Activated T-helper 17 cell treated with anti-CD3 and anti-CD28 coated beads, Interleukin-2, amount 50 U/mL, for 72 hours (primary cell): Measurements from ENCODE around the gene HECW1. TPM values are rescaled to one million over a fixed set of nuclear protein-coding genes. Genes with fewer than 3 reads are reported as not detected.
A peak's percentile ranks its signal among the peaks of the same experiment; 100 is the strongest.
"Not testable (repeated sequence)": the region's sequence is repeated elsewhere in the genome, so short reads cannot be mapped to it uniquely, and the experiment has no call there.

Experiments used
- ATAC-seq: fragments of 150-1000 bp; cut with Tn5 transposase; replicated peaks from 2 replicates; pipeline ENCODE4 v1.10.0; 2021; ENCODE audit warnings: mild to moderate bottlenecking, moderate library complexity
- H3K27ac Mint-ChIP-seq: one replicate; pipeline ENCODE4 v1.8.0; 2022; ENCODE audit warnings: mixed read lengths
- H3K27me3 Mint-ChIP-seq: one replicate; pipeline ENCODE4 v1.8.0; 2022; ENCODE audit warnings: mixed read lengths
- H3K36me3 Mint-ChIP-seq: one replicate; pipeline ENCODE4 v1.8.0; 2022; ENCODE audit warnings: low read depth, mild to moderate bottlenecking, mixed read lengths
- H3K4me1 Mint-ChIP-seq: one replicate; pipeline ENCODE4 v1.8.0; 2022; ENCODE audit warnings: mixed read lengths
- H3K4me3 Mint-ChIP-seq: one replicate; pipeline ENCODE4 v1.8.0; 2022; ENCODE audit warnings: mild to moderate bottlenecking, mixed read lengths
- H3K9me3 Mint-ChIP-seq: one replicate; pipeline ENCODE4 v1.8.0; 2022; ENCODE audit warnings: mixed read lengths
- total RNA-seq, 2 donors: library from RNA; stranded (reverse); gene quantifications; one replicate each; pipeline ENCODE4 v1.2.3, GENCODE V29; 2022

Gene HECW1
- not detected for total RNA-seq

- Mint-ChIP-seq H3K36me3 (no peaks in the 10 kb centered on the region), H3K4me1 (peaks cover 5% of the 10 kb centered on the region), H3K27ac (no peak within 1 kb of the TSS), H3K9me3 (no peaks in the 10 kb centered on the region), H3K27me3 (peaks cover 75% of the 10 kb centered on the region), H3K4me3 (no peak within 1 kb of the TSS)
- no peak for ATAC-seq
These were observed at the start of gene HECW1 for GRCh38 chr7:43112459-43112940. Gene HECW1 (plus strand): TSS chr7:43112647. CDS start chr7:43243906, 131,259 bp downstream.

- peaks cover 4% of the 10 kb centered on the region for H3K4me1 Mint-ChIP-seq
- no peak overlapping the region for H3K4me3 Mint-ChIP-seq
- ATAC-seq = no peak
- no peaks in the 10 kb centered on the region for H3K36me3 Mint-ChIP-seq
- H3K9me3 Mint-ChIP-seq = no peaks in the 10 kb centered on the region
- H3K27ac Mint-ChIP-seq = no peak overlapping the region
- H3K27me3 Mint-ChIP-seq = peaks cover 32% of the 10 kb centered on the region
These were observed 40.8 kb upstream of the HECW1 start for GRCh38 chr7:43071604-43072003.

- no peaks in the 10 kb centered on the region for H3K36me3 Mint-ChIP-seq
- H3K27me3 Mint-ChIP-seq = peaks cover 35% of the 10 kb centered on the region
- peaks cover 5% of the 10 kb centered on the region for H3K9me3 Mint-ChIP-seq
- no peak overlapping the region for H3K4me3 Mint-ChIP-seq
- H3K4me1 Mint-ChIP-seq = peaks cover 4% of the 10 kb centered on the region
- ATAC-seq = no peak
- H3K27ac Mint-ChIP-seq = no peak overlapping the region
These were observed 39.9 kb upstream of the HECW1 start for GRCh38 chr7:43072530-43072929.

- H3K27ac Mint-ChIP-seq, H3K4me1 Mint-ChIP-seq, H3K36me3 Mint-ChIP-seq, H3K4me3 Mint-ChIP-seq, ATAC-seq, H3K9me3 Mint-ChIP-seq: not testable (repeated sequence)
- peaks cover 29% of the 10 kb centered on the region for H3K27me3 Mint-ChIP-seq
These were observed 38.6 kb upstream of the HECW1 start for GRCh38 chr7:43073811-43074210.

GRCh38 chr7:43076189-43076605 lies 36.2 kb upstream of the HECW1 start:
- Mint-ChIP-seq H3K4me1 (peaks cover 4% of the 10 kb centered on the region), H3K9me3 (peaks cover 5% of the 10 kb centered on the region), H3K4me3 (no peak overlapping the region), H3K27ac (peak overlapping the region; percentile 32), H3K36me3 (no peaks in the 10 kb centered on the region), H3K27me3 (peaks cover 42% of the 10 kb centered on the region)
- peak; percentile 94 for ATAC-seq

GRCh38 chr7:43076606-43077005 lies 35.8 kb upstream of the HECW1 start:
- no peaks in the 10 kb centered on the region for H3K36me3 Mint-ChIP-seq
- H3K4me3 Mint-ChIP-seq = no peak overlapping the region
- H3K27ac Mint-ChIP-seq = no peak overlapping the region
- peaks cover 39% of the 10 kb centered on the region for H3K27me3 Mint-ChIP-seq
- ATAC-seq = no peak
- peaks cover 4% of the 10 kb centered on the region for H3K4me1 Mint-ChIP-seq
- peaks cover 5% of the 10 kb centered on the region for H3K9me3 Mint-ChIP-seq

GRCh38 chr7:43077285-43077684 lies 35.2 kb upstream of the HECW1 start:
- H3K4me1 Mint-ChIP-seq = peaks cover 4% of the 10 kb centered on the region
- no peaks in the 10 kb centered on the region for H3K36me3 Mint-ChIP-seq
- peaks cover 40% of the 10 kb centered on the region for H3K27me3 Mint-ChIP-seq
- no peak overlapping the region for H3K4me3 Mint-ChIP-seq
- no peak for ATAC-seq
- H3K27ac Mint-ChIP-seq = no peak overlapping the region
- H3K9me3 Mint-ChIP-seq = peaks cover 5% of the 10 kb centered on the region

GRCh38 chr7:43077732-43078391 lies 34.6 kb upstream of the HECW1 start:
- no peak for ATAC-seq
- H3K9me3 Mint-ChIP-seq = peaks cover 5% of the 10 kb centered on the region
- H3K27me3 Mint-ChIP-seq = peaks cover 42% of the 10 kb centered on the region
- H3K27ac Mint-ChIP-seq = no peak overlapping the region
- no peaks in the 10 kb centered on the region for H3K36me3 Mint-ChIP-seq
- H3K4me3 Mint-ChIP-seq = no peak overlapping the region
- H3K4me1 Mint-ChIP-seq = peaks cover 4% of the 10 kb centered on the region

GRCh38 chr7:43078794-43079193 lies 33.7 kb upstream of the HECW1 start:
- no peak overlapping the region for H3K4me3 Mint-ChIP-seq
- no peaks in the 10 kb centered on the region for H3K36me3 Mint-ChIP-seq
- H3K9me3 Mint-ChIP-seq = peaks cover 5% of the 10 kb centered on the region
- peaks cover 46% of the 10 kb centered on the region for H3K27me3 Mint-ChIP-seq
- peaks cover 4% of the 10 kb centered on the region for H3K4me1 Mint-ChIP-seq
- no peak overlapping the region for H3K27ac Mint-ChIP-seq
- no peak for ATAC-seq

GRCh38 chr7:43081603-43082002 lies 30.8 kb upstream of the HECW1 start:
- H3K36me3 Mint-ChIP-seq = no peaks in the 10 kb centered on the region
- no peaks in the 10 kb centered on the region for H3K4me1 Mint-ChIP-seq
- H3K4me3 Mint-ChIP-seq = no peak overlapping the region
- peaks cover 62% of the 10 kb centered on the region for H3K27me3 Mint-ChIP-seq
- peaks cover 5% of the 10 kb centered on the region for H3K9me3 Mint-ChIP-seq
- ATAC-seq = no peak
- no peak overlapping the region for H3K27ac Mint-ChIP-seq

GRCh38 chr7:43083106-43083505 lies 29.3 kb upstream of the HECW1 start:
- Mint-ChIP-seq H3K27me3 (peaks cover 64% of the 10 kb centered on the region), H3K4me1 (no peaks in the 10 kb centered on the region), H3K9me3 (no peaks in the 10 kb centered on the region), H3K27ac (no peak overlapping the region), H3K36me3 (no peaks in the 10 kb centered on the region), H3K4me3 (no peak overlapping the region)
- ATAC-seq = no peak

- Mint-ChIP-seq H3K27ac (no peak overlapping the region), H3K4me1 (no peaks in the 10 kb centered on the region), H3K27me3 (peaks cover 55% of the 10 kb centered on the region), H3K9me3 (no peaks in the 10 kb centered on the region), H3K4me3 (no peak overlapping the region), H3K36me3 (no peaks in the 10 kb centered on the region)
- ATAC-seq = no peak
These were observed 27.4 kb upstream of the HECW1 start for GRCh38 chr7:43085017-43085416.

GRCh38 chr7:43085992-43086391 lies 26.5 kb upstream of the HECW1 start:
- Mint-ChIP-seq H3K4me3 (no peak overlapping the region), H3K9me3 (no peaks in the 10 kb centered on the region), H3K4me1 (no peaks in the 10 kb centered on the region), H3K36me3 (no peaks in the 10 kb centered on the region), H3K27me3 (peaks cover 47% of the 10 kb centered on the region), H3K27ac (no peak overlapping the region)
- no peak for ATAC-seq

GRCh38 chr7:43092819-43093218 lies 19.6 kb upstream of the HECW1 start:
- Mint-ChIP-seq H3K9me3 (no peaks in the 10 kb centered on the region), H3K27ac (no peak overlapping the region), H3K4me1 (no peaks in the 10 kb centered on the region), H3K36me3 (no peaks in the 10 kb centered on the region), H3K4me3 (no peak overlapping the region), H3K27me3 (peaks cover 11% of the 10 kb centered on the region)
- no peak for ATAC-seq

- Mint-ChIP-seq H3K4me1 (no peaks in the 10 kb centered on the region), H3K9me3 (no peaks in the 10 kb centered on the region), H3K27me3 (peaks cover 16% of the 10 kb centered on the region)
These were observed 15.6 kb upstream of the HECW1 start for GRCh38 chr7:43096875-43097274.

More at GRCh38 chr7:43096875-43097274, 15.6 kb upstream of the HECW1 start:
- H3K36me3 Mint-ChIP-seq = no peaks in the 10 kb centered on the region
- H3K27ac Mint-ChIP-seq = no peak overlapping the region
- H3K4me3 Mint-ChIP-seq = no peak overlapping the region
- no peak for ATAC-seq
